Karpas-422 (cell line): Measurements from ENCODE around the gene TSPAN9. TPM values are rescaled to one million over a fixed set of nuclear protein-coding genes. Genes with fewer than 3 reads are reported as not detected.

ENCODE experiments used
- DNase-seq: peaks from one replicate; pipeline ENCODE4 v3.0.0-alpha.2; 2015
- H2AFZ ChIP-seq: fragments of 200-600 bp; sonication (generic); 2 replicates; pipeline ENCODE4 v1.6.1; 2014; ENCODE audit warnings: antibody characterized with exemption, low read length, mixed read lengths
- H3K27ac ChIP-seq: fragments of 200-600 bp; sonication (generic); 2 replicates; pipeline ENCODE4 v1.5.1; 2014; ENCODE audit warnings: mild to moderate bottlenecking, low read length, moderate library complexity
- H3K27me3 ChIP-seq: fragments of 200-600 bp; sonication (generic); 2 replicates; pipeline ENCODE4 v1.6.1; 2014; ENCODE audit warnings: low read length, mixed read lengths
- H3K36me3 ChIP-seq: fragments of 200-600 bp; sonication (generic); 2 replicates; pipeline ENCODE4 v1.6.1; 2014; ENCODE audit warnings: low read length, mixed read lengths; ENCODE audit not compliant: insufficient read depth
- H3K4me1 ChIP-seq: fragments of 200-600 bp; sonication (generic); 2 replicates; pipeline ENCODE4 v1.6.1; 2014; ENCODE audit warnings: mild to moderate bottlenecking, low read length, mixed read lengths
- H3K4me2 ChIP-seq: fragments of 200-600 bp; sonication (generic); 2 replicates; pipeline ENCODE4 v1.6.1; 2014; ENCODE audit warnings: low read length, low read depth, mild to moderate bottlenecking; ENCODE audit not compliant: poor library complexity, severe bottlenecking
- H3K4me3 ChIP-seq: fragments of 200-600 bp; sonication (generic); 2 replicates; pipeline ENCODE4 v1.5.1; 2014; ENCODE audit warnings: mild to moderate bottlenecking, antibody characterized with exemption, low read length, mixed read lengths
- H3K79me2 ChIP-seq: fragments of 200-600 bp; sonication (generic); 2 replicates; pipeline ENCODE4 v1.6.1; 2014; ENCODE audit warnings: mild to moderate bottlenecking, low read length, mixed read lengths
- H3K9ac ChIP-seq: fragments of 200-600 bp; sonication (generic); 2 replicates; pipeline ENCODE4 v1.6.0; 2014; ENCODE audit warnings: low read length
- H3K9me2 ChIP-seq: fragments of 200-600 bp; sonication (generic), shearing (Covaris generic); replicated peaks from 2 replicates; pipeline ENCODE4 v1.6.0; 2014; ENCODE audit warnings: mild to moderate bottlenecking, low read length, moderate library complexity; ENCODE audit not compliant: insufficient read depth
- H3K9me3 ChIP-seq: fragments of 300-700, 200-600 bp; sonication (generic); 2 replicates; pipeline ENCODE4 v1.6.1; 2014; ENCODE audit warnings: low read length, mixed read lengths
- H4K20me1 ChIP-seq: fragments of 200-600 bp; sonication (generic); 2 replicates; pipeline ENCODE4 v1.6.1; 2014; ENCODE audit warnings: mild to moderate bottlenecking, antibody characterized with exemption, low read length, low read depth; ENCODE audit not compliant: insufficient read depth
- total RNA-seq: library from RNA; depleted of rRNA; stranded (reverse); fragments of >200 nt; shearing (Covaris generic); gene quantifications from 2 replicates; pipeline ENCODE4 v1.2.3, GENCODE V29; 2014; ENCODE audit warnings: low replicate concordance

Gene TSPAN9
- total RNA-seq, 1 experiment from 2014 or later, result 2.0 TPM

DNA sequence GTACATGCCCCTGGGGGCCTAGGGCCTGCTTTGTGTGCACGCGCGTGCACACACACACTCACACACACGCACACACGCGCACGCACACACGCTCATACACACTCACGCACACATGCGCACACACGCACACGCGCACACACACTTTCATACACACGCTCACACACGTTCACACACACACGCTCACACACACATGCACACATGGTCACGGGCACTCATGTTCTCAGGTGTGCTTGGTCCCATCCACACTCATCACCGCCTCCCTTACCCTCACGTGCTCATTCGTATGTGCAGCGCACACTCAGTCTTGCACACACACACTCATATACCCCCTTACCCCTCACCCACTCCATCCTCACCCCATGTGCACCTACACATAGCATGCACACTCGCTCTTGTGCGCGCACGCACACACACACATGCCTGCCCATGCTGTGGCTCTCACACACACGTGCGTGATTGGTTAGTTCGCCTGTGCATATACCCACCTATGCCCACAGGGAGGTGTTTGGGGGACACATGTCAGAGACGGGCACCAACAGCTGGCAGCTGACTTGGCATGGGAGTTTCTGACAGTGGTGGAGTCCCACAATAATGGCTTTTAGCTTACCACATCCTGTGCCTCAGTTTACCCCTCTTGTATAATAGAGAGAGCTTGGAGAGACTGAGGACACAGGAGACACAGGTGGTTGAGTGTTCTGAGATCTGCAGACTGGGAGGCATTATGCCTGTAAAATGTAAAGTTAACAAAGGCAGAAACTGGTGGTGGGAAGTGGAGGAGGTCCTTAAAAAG, 28.7 kb downstream of the TSPAN9 start:
- no peaks in the 10 kb centered on the region for H3K79me2 ChIP-seq
- H4K20me1 ChIP-seq, result 0 out of 2 replicates have a peak, but pooled peaks cover 4% of the 10 kb centered on the region
- H3K9ac ChIP-seq, result no peak overlapping the region
- no peaks in the 10 kb centered on the region for H3K9me3 ChIP-seq
- H2AFZ ChIP-seq, result no peak overlapping the region
- no peak for DNase-seq
- no peaks in the 10 kb centered on the region for H3K9me2 ChIP-seq
- no peak overlapping the region for H3K4me2 ChIP-seq
- H3K27ac ChIP-seq, result no peak overlapping the region
- H3K27me3 ChIP-seq, result no peaks in the 10 kb centered on the region; the same call in 1 of the 2 replicates
- no peaks in the 10 kb centered on the region for H3K4me1 ChIP-seq
- no peak overlapping the region for H3K4me3 ChIP-seq
- H3K36me3 ChIP-seq, result no peaks in the 10 kb centered on the region

DNA sequence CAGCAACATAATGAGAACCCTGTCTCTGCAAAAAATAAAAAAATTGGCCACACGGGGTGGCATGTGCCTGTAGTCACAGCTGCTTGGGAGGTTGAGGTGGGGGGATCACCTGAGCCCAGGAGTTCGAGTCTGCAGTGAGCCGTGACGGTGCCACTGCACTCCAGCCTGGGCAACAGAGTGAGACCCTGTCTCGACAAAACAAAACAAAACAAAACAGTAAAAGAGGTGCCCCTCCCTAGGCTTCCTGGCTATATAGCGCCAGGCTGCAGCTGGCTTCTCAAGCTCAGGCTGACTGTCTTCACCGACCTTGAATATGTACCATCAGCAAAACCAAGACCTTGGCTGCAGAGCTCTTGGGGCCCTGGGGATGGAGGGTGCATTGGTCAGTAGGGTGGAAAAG, 29.4 kb downstream of the TSPAN9 start:
- Histone ChIP-seq H3K4me1 (no peaks in the 10 kb centered on the region), H3K79me2 (no peaks in the 10 kb centered on the region), H2AFZ (no peak overlapping the region), H3K9me2 (no peaks in the 10 kb centered on the region), H3K27me3 (no peaks in the 10 kb centered on the region), H3K27ac (no peak overlapping the region), H3K9ac (no peak overlapping the region), H4K20me1 (0 out of 2 replicates have a peak, but pooled peaks cover 4% of the 10 kb centered on the region), H3K4me3 (no peak overlapping the region), H3K9me3 (no peaks in the 10 kb centered on the region), H3K36me3 (no peaks in the 10 kb centered on the region), H3K4me2 (no peak overlapping the region)
- DNase-seq, result no peak

DNA sequence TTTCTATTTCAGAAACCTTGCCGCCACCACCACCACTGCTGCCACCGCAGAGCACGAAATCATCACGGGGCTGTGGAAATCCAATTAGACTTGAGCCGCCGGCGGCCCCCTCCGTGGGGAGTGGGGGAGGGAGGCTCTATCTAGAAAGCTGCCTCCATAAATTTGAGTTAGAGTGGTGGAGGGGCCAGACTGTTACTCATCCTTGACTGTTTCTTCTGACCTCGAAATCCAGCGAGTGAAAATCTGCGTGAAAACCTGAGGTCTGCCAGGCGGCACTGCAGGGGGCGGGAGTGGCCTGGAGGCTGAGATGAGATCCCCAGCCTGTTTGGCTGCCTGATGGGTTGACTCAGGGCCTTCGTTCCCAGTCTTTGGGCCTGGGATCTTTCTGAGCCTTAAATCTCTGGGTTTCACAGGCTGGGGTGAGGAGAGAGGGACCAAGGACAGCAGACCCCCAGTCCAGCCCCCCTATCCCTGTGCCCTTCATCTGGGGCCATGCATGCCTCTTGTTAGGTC, 29.9 kb downstream of the TSPAN9 start:
- Histone ChIP-seq H3K4me1 (no peaks in the 10 kb centered on the region), H3K4me3 (no peak overlapping the region), H3K9ac (no peak overlapping the region), H3K36me3 (no peaks in the 10 kb centered on the region), H3K79me2 (no peaks in the 10 kb centered on the region), H3K4me2 (no peak overlapping the region), H3K9me2 (no peaks in the 10 kb centered on the region), H3K27ac (no peak overlapping the region), H2AFZ (no peak overlapping the region), H4K20me1 (0 out of 2 replicates have a peak, but pooled peaks cover 4% of the 10 kb centered on the region), H3K9me3 (no peaks in the 10 kb centered on the region), H3K27me3 (no peaks in the 10 kb centered on the region)
- DNase-seq, result no peak

DNA sequence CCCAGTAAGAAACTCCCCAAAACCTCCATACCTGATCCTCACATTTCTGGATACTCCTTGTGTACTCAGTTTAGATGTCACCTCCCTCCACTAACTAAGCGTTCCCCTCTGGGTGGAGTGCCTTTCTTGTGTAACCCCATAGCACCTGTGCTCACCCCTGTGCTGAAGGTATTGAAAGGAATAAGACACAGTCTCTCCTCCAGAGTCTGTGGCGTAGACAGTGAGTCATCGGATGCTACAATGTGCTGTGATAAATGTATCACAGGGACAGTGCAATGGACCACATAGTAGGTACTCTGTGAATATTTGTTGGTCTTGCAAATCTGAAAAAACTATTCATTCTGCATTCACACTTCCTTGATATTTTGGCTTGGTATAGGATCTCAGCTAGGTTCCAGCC, 30.8 kb downstream of the TSPAN9 start:
- H4K20me1 ChIP-seq, result 0 out of 2 replicates have a peak, but pooled peaks cover 4% of the 10 kb centered on the region
- H3K36me3 ChIP-seq, result no peaks in the 10 kb centered on the region
- no peaks in the 10 kb centered on the region for H3K9me2 ChIP-seq
- no peak for DNase-seq
- H3K27me3 ChIP-seq, result no peaks in the 10 kb centered on the region
- H3K4me3 ChIP-seq, result no peak overlapping the region
- H3K9me3 ChIP-seq, result no peaks in the 10 kb centered on the region
- H3K4me1 ChIP-seq, result no peaks in the 10 kb centered on the region
- no peaks in the 10 kb centered on the region for H3K79me2 ChIP-seq
- H3K27ac ChIP-seq, result no peak overlapping the region
- no peak overlapping the region for H2AFZ ChIP-seq
- H3K9ac ChIP-seq, result no peak overlapping the region
- no peak overlapping the region for H3K4me2 ChIP-seq

DNA sequence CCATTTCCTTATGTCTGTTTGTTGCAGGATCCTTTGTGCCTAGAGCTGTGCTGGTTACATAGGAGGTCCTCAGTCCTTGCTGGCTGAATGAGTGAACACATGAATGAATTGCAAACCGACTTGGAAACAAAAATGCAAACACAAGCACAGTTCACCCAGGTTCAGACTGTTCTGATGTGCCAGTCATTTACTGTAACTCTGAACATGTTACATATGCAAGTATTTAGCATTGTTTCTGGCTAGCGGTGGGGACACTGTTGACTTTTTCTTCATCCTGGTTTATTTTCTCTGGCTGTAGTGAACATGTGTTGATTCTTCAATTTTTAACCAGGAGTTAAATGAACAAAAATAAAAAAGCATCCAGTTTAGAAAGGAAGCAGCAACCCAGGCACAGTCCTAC, 33.4 kb downstream of the TSPAN9 start:
- no peak for DNase-seq
- H3K9me2 ChIP-seq, result no peaks in the 10 kb centered on the region
- no peaks in the 10 kb centered on the region for H3K9me3 ChIP-seq
- H3K4me2 ChIP-seq, result no peak overlapping the region
- H3K9ac ChIP-seq, result no peak overlapping the region
- H3K27me3 ChIP-seq, result no peaks in the 10 kb centered on the region
- no peak overlapping the region for H3K27ac ChIP-seq
- no peak overlapping the region for H2AFZ ChIP-seq
- H3K4me3 ChIP-seq, result no peak overlapping the region
- no peaks in the 10 kb centered on the region for H3K4me1 ChIP-seq
- no peaks in the 10 kb centered on the region for H3K79me2 ChIP-seq
- no peaks in the 10 kb centered on the region for H3K36me3 ChIP-seq
- H4K20me1 ChIP-seq, result 0 out of 2 replicates have a peak, but pooled peaks cover 4% of the 10 kb centered on the region

DNA sequence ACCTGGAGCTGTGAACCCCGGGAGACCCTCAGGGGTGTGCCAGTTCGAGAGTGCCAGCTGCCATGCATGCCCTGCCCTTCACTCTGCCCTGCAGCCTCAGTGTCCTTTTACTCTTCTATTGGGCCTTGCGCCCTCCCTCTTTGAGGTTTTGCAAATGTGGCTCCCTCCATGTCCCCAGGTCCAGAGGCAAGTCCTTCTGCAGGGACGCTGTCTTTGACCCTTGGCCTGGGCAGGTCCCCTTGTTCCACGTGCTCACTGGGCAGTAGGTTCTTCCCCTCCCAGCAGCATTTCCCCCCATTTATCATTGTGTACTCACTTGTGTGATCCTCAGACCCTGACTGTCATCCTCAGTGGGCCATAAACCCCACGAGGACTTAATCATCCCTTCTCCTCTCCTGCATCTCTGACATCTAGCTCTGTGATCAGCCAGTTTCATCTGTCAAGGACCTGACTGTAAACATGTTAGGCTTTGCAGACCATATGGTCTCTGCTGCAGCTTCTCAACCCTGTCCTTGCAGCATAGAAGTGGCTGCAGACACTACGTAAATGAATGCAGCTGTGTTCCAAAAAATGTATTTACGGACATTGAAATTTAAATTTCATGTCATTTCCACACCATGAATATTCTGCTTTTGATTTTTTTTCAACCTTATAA, 36.6 kb downstream of the TSPAN9 start:
- no peak for DNase-seq
- no peak overlapping the region for H3K27ac ChIP-seq

DNA sequence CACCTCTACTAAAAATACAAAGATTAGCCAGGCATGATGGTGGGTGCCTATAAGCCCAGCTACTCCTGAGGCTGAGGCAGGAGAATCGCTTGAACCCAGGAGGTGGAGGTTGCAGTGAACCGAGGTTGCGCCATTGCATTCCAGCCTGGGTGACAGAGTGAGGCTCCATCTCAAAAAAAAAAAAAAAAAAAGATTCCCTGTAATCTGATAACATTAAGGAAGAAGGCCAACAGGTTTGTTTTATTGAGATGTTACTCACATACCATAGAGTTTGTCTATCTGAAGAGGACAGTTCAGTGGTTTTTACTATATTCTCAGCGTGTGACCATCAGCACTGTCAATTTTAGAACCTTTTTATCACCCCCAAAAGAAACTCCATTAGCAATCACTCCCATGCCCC, 37.5 kb downstream of the TSPAN9 start:
- H2AFZ ChIP-seq, result no peak overlapping the region
- no peak overlapping the region for H3K4me3 ChIP-seq
- no peaks in the 10 kb centered on the region for H3K36me3 ChIP-seq
- no peaks in the 10 kb centered on the region for H3K9me2 ChIP-seq
- no peaks in the 10 kb centered on the region for H3K9me3 ChIP-seq
- H3K27ac ChIP-seq, result no peak overlapping the region
- H3K4me1 ChIP-seq, result no peaks in the 10 kb centered on the region
- no peaks in the 10 kb centered on the region for H3K27me3 ChIP-seq
- no peaks in the 10 kb centered on the region for H4K20me1 ChIP-seq
- no peaks in the 10 kb centered on the region for H3K79me2 ChIP-seq
- no peak overlapping the region for H3K9ac ChIP-seq
- H3K4me2 ChIP-seq, result no peak overlapping the region
- DNase-seq, result no peak

More for the DNA sequence above, 36.6 kb downstream of the TSPAN9 start:
- Histone ChIP-seq H3K27me3 (no peaks in the 10 kb centered on the region), H3K9ac (no peak overlapping the region), H3K4me1 (no peaks in the 10 kb centered on the region), H3K9me2 (no peaks in the 10 kb centered on the region), H3K9me3 (no peaks in the 10 kb centered on the region), H3K4me2 (no peak overlapping the region), H3K4me3 (no peak overlapping the region), H3K79me2 (no peaks in the 10 kb centered on the region), H3K36me3 (no peaks in the 10 kb centered on the region), H4K20me1 (no peaks in the 10 kb centered on the region), H2AFZ (no peak overlapping the region)

DNA sequence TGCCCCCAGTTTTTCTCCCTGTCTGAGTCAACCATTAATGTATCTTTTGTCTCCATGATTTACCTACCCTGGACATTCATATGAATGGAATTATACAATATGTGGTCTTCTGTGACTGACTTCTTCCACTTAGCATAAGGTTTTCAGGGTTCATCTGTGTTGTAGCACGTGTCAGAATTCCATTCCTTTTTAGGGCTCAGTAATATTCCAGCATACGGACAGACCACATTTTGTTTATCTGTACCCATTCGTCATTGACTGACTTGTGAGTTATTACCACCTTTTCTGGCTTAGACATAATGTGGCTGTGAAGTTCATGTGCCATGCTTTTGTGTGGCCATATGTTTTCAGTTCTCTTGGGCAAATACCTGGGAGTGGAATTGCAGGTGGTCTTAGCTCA, 37.9 kb downstream of the TSPAN9 start:
- no peak for DNase-seq
- no peaks in the 10 kb centered on the region for H3K9me3 ChIP-seq
- H3K9me2 ChIP-seq, result no peaks in the 10 kb centered on the region
- no peaks in the 10 kb centered on the region for H3K36me3 ChIP-seq
- no peak overlapping the region for H3K4me2 ChIP-seq
- H2AFZ ChIP-seq, result no peak overlapping the region
- no peak overlapping the region for H3K9ac ChIP-seq
- no peaks in the 10 kb centered on the region for H3K4me1 ChIP-seq
- no peaks in the 10 kb centered on the region for H3K79me2 ChIP-seq
- no peaks in the 10 kb centered on the region for H4K20me1 ChIP-seq
- no peak overlapping the region for H3K27ac ChIP-seq
- no peak overlapping the region for H3K4me3 ChIP-seq
- no peaks in the 10 kb centered on the region for H3K27me3 ChIP-seq
